ENCODE results near the gene DDOST. TPM values are rescaled to one million over a fixed set of nuclear protein-coding genes. Genes with fewer than 3 reads are reported as not detected.
"Not testable (repeated sequence)": the region's sequence is repeated elsewhere in the genome, so short reads cannot be mapped to it uniquely, and the experiment has no call there.

The DDOST gene
- total and polyA plus RNA-seq, 8 donors, result 189 to 246 (median 202) TPM

GRCh38 chr1:20681999-20682398 lies 20.8 kb upstream of the DDOST start:
- intact Hi-C loops (cut with DNase I), result no loop called here
- H3K4me1 ChIP-seq, result peaks cover 0 to 6% of the 10 kb centered on the region in 2 donors
- H3K27ac ChIP-seq, result no peak overlapping the region
- no peaks in the 10 kb centered on the region for H3K27me3 ChIP-seq
- H3K9me3 ChIP-seq, result no peaks in the 10 kb centered on the region
- H3K36me3 ChIP-seq, result no peaks in the 10 kb centered on the region
- no peak for TF ChIP-seq CTCF (IDR thresholded peaks at IDR 0.05)
- no peak overlapping the region for H3K4me3 ChIP-seq
- DNase-seq (no peak), ATAC-seq (no peak)

- ATAC-seq, result no peak
- no peak for TF ChIP-seq CTCF (IDR thresholded peaks at IDR 0.05)
- Histone ChIP-seq H3K27me3 (no peaks in the 10 kb centered on the region), H3K36me3 (no peaks in the 10 kb centered on the region), H3K4me3 (no peak overlapping the region), H3K4me1 (peaks cover 0 to 6% of the 10 kb centered on the region in 2 donors), H3K9me3 (no peaks in the 10 kb centered on the region), H3K27ac (no peak overlapping the region)
- DNase-seq, result no peak
- intact Hi-C loops (cut with DNase I), result no loop called here
Measured at GRCh38 chr1:20680269-20680668, 19.1 kb upstream of the DDOST start.

- DNase-seq, result no peak
- Histone ChIP-seq H3K9me3 (no peaks in the 10 kb centered on the region), H3K36me3 (no peaks in the 10 kb centered on the region), H3K4me1 (peaks cover 0 to 6% of the 10 kb centered on the region in 2 donors), H3K27ac (no peak overlapping the region), H3K4me3 (no peak overlapping the region), H3K27me3 (no peaks in the 10 kb centered on the region)
- intact Hi-C loops (cut with DNase I), result no loop called here
- TF ChIP-seq CTCF (IDR thresholded peaks at IDR 0.05), result no peak
- no peak for ATAC-seq
Measured at GRCh38 chr1:20678599-20678998, 17.4 kb upstream of the DDOST start.

GRCh38 chr1:20673626-20674025 lies 12.5 kb upstream of the DDOST start:
- ATAC-seq; H3K4me3 ChIP-seq; H3K27me3 ChIP-seq; H3K36me3 ChIP-seq; H3K4me1 ChIP-seq; DNase-seq; intact Hi-C loops (cut with DNase I); H3K27ac ChIP-seq; H3K9me3 ChIP-seq: not testable (repeated sequence)

- Histone ChIP-seq H3K9me3 (no peaks in the 10 kb centered on the region), H3K27ac (no peak overlapping the region), H3K4me3 (no peak overlapping the region), H3K4me1 (no peaks in the 10 kb centered on the region), H3K36me3 (peaks cover 0 to 8% of the 10 kb centered on the region in 2 donors), H3K27me3 (no peaks in the 10 kb centered on the region)
- no peak for TF ChIP-seq CTCF (IDR thresholded peaks at IDR 0.05)
- no peak for DNase-seq
- no peak for ATAC-seq
- intact Hi-C loops (cut with DNase I), result no loop called here
Measured at GRCh38 chr1:20672265-20672632, 11.1 kb upstream of the DDOST start.

- H3K27ac ChIP-seq, result no peak overlapping the region
- intact Hi-C loops (cut with DNase I), result no loop called here
- peaks cover 0 to 8% of the 10 kb centered on the region in 2 donors for H3K36me3 ChIP-seq
- no peaks in the 10 kb centered on the region for H3K9me3 ChIP-seq
- H3K27me3 ChIP-seq, result no peaks in the 10 kb centered on the region
- ATAC-seq, result no peak
- no peak overlapping the region for H3K4me3 ChIP-seq
- no peaks in the 10 kb centered on the region for H3K4me1 ChIP-seq
- DNase-seq, result no peak
- no peak for TF ChIP-seq CTCF (IDR thresholded peaks at IDR 0.05)
Measured at GRCh38 chr1:20670936-20671335, 9.8 kb upstream of the DDOST start.
